Ascending aorta (tissue), 2 donors: ENCODE measurements around the gene CFAP65. TPM values are rescaled to one million over a fixed set of nuclear protein-coding genes. Genes with fewer than 3 reads are reported as not detected.

Source experiments
- DNase-seq, 2 donors: peaks; one replicate each; pipeline ENCODE4 v3.0.0-alpha.2; 2019; ENCODE audit warnings: low spot score in 2 of 2
- H3K27ac ChIP-seq, 2 donors: fragments of 200-600 bp; sonication (generic); one replicate each; pipeline ENCODE4 v1.5.1; 2016 to 2017; ENCODE audit warnings: mild to moderate bottlenecking in 1 of 2
- H3K27me3 ChIP-seq: fragments of 200-600 bp; sonication (generic); one replicate; pipeline ENCODE4 v1.5.1; 2017
- H3K36me3 ChIP-seq, 2 donors: fragments of 200-600 bp; sonication (generic); one replicate each; pipeline ENCODE4 v1.5.1; 2016
- H3K4me1 ChIP-seq, 2 donors: fragments of 200-600 bp; sonication (generic); one replicate each; pipeline ENCODE4 v1.5.1; 2016 to 2017; ENCODE audit warnings: mild to moderate bottlenecking in 1 of 2
- H3K4me3 ChIP-seq, 2 donors: fragments of 200-600 bp; sonication (generic); one replicate each; pipeline ENCODE4 v1.5.1; 2016 to 2017; ENCODE audit warnings: mild to moderate bottlenecking in 1 of 2
- H3K9me3 ChIP-seq, 2 donors: fragments of 200-600 bp; sonication (generic); one replicate each; pipeline ENCODE4 v1.5.1; 2016
- intact Hi-C: fragments of 100-400 bp; cut with DNase I; formaldehyde crosslinking; loops from one replicate; pipeline ENCODE4 v1.15.1; 2023
- total RNA-seq: library from RNA; depleted of rRNA; stranded (reverse); fragments of >200 nt; gene quantifications from one replicate; pipeline ENCODE4 v1.1.0, GENCODE V29; 2016
- TF ChIP-seq, protein P1 (sequence below), 3 experiments: fragments of 200-600 bp in 2 of 3; fragments of 450-650 bp in 1 of 3; sonication (generic) in 2 of 3; IDR thresholded peaks; one replicate each; pipeline ENCODE4 v1.5.1; 2016 to 2019; ENCODE audit warnings: antibody characterized with exemption in 3 of 3, mild to moderate bottlenecking in 1 of 3, moderate library complexity in 1 of 3

CFAP65 gene
- total RNA-seq: not detected

DNA sequence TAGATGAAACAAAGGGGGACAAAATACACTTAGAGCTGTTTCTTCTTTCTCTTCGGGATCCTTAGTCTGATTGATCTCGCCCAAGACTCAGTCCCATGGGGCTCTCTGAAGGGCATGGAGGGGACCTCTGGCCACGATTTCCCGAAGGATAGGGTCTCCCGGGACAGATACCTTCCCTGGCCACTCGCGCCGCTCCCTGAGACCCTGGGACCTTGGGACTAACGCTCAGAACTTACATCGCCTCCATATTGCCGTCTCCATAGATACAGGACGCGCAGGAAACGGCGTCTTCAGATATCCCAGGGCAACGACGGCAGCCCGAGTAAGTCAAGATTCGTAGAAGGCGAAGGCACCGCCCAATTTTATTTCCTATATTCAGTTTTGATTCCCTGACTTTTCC, at the start of gene CFAP65:
Gene CFAP65, minus strand, starts transcription at position 265 of the 400 bp plus-strand sequence. CDS start 2,468 bp downstream, outside the sequence.
- no peak for DNase-seq
- TF ChIP-seq, protein P1, sequence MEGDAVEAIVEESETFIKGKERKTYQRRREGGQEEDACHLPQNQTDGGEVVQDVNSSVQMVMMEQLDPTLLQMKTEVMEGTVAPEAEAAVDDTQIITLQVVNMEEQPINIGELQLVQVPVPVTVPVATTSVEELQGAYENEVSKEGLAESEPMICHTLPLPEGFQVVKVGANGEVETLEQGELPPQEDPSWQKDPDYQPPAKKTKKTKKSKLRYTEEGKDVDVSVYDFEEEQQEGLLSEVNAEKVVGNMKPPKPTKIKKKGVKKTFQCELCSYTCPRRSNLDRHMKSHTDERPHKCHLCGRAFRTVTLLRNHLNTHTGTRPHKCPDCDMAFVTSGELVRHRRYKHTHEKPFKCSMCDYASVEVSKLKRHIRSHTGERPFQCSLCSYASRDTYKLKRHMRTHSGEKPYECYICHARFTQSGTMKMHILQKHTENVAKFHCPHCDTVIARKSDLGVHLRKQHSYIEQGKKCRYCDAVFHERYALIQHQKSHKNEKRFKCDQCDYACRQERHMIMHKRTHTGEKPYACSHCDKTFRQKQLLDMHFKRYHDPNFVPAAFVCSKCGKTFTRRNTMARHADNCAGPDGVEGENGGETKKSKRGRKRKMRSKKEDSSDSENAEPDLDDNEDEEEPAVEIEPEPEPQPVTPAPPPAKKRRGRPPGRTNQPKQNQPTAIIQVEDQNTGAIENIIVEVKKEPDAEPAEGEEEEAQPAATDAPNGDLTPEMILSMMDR (IDR thresholded peaks at IDR 0.05): no peak
- no peak within 1 kb of the TSS for H3K27ac ChIP-seq
- no peaks in the 10 kb centered on the region for H3K9me3 ChIP-seq
- H3K36me3 ChIP-seq: no peaks in the 10 kb centered on the region
- intact Hi-C loops: no loop called here
- H3K27me3 ChIP-seq: peaks cover 8% of the 10 kb centered on the region
- H3K4me3 ChIP-seq: no peak within 1 kb of the TSS
- H3K4me1 ChIP-seq: no peaks in the 10 kb centered on the region

DNA sequence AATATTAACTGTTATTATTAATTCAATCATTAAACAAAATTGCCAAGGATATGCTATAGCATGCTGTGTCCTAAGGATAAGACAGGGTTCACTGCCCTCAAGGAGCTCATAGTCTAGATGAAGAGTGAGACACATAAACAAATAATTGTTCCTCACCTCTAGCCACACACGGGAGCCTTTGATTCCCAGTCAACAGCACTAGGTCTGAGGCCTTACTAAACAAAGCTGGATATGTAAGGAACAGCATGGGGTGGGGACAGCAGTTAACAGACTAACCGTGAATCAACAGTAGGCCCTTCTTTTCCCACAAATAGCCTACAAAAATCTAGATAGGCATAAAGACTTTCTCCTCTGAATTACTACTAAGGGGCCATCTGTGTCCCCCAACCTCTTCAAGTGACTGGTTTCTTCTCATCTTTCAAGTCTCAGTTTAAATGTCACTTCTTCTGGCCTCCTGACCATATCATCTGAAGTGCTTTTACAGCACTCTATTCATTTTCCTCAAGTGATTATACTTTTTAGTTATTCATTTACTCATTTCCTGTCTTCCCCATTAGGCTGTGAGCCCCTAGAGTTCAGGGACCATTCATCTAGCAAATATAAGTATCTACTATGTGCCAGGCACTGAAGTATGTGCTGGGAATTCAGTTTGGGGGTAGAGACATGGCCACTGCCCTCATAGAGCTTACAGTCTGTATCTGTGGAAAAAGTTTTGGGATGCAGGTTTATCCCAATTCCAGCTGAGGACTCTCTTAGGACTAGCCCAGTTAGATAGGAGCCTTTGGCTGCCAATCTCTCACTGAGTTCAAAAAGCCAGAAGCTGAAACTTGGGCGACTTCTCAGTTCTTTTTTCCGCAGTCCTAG, 49.4 kb upstream of the CFAP65 start:
- no peaks in the 10 kb centered on the region for H3K9me3 ChIP-seq
- DNase-seq: no peak
- H3K4me3 ChIP-seq: no peak overlapping the region
- no peak overlapping the region for H3K27ac ChIP-seq
- intact Hi-C loops: no loop called here
- TF ChIP-seq, protein P1 (IDR thresholded peaks at IDR 0.05): no peak
- no peaks in the 10 kb centered on the region for H3K27me3 ChIP-seq
- no peaks in the 10 kb centered on the region for H3K4me1 ChIP-seq
- H3K36me3 ChIP-seq: no peaks in the 10 kb centered on the region

DNA sequence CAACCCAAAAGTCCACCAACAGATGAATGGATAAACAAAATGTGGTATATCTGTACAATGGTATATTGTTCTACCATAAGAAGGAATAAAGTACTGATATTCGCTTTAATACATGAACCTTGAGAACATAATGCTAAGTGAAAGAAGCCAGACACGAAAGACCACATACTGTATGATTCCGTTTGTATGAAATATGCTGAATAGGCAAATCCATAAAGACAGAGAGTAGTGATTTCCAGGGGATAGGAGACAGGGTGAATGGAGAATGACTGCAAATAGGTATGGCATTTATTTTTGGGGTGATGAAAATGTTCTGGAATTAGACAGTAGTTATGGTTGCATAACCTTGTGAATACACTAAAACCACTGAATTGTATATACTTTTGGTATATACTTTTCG, 48.0 kb upstream of the CFAP65 start:
- TF ChIP-seq, protein P1 (IDR thresholded peaks at IDR 0.05): no peak
- Histone ChIP-seq H3K36me3 (no peaks in the 10 kb centered on the region), H3K4me3 (no peak overlapping the region), H3K9me3 (no peaks in the 10 kb centered on the region), H3K4me1 (no peaks in the 10 kb centered on the region), H3K27ac (no peak overlapping the region), H3K27me3 (no peaks in the 10 kb centered on the region)
- intact Hi-C loops: no loop called here
- DNase-seq: no peak

DNA sequence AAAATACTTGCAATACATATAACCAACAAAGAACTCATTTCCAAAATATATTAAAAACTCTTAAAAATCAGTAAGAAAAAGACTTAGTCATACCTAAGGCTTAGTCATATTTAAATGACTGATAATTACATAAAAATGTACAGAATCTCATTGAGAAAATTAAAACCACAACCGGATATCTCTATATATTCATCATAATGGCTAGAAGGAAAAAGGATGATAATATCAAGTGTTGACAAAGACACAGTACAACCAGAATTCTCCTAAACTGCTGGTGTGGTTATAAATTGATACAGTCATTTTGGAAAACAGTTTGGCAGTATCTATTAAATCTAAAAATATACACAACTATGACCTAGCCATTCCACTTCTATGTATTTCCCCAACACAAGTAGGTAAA, 46.5 kb upstream of the CFAP65 start:
- Histone ChIP-seq H3K27me3 (no peaks in the 10 kb centered on the region), H3K27ac (no peak overlapping the region), H3K9me3 (no peaks in the 10 kb centered on the region), H3K4me3 (no peak overlapping the region), H3K4me1 (no peaks in the 10 kb centered on the region), H3K36me3 (no peaks in the 10 kb centered on the region)
- DNase-seq: no peak
- intact Hi-C loops: no loop called here
- TF ChIP-seq, protein P1 (IDR thresholded peaks at IDR 0.05): no peak

GRCh38 chr2:219087361-219087760, 46.0 kb upstream of the CFAP65 start:
- Histone ChIP-seq H3K36me3 (no peaks in the 10 kb centered on the region), H3K4me3 (no peak overlapping the region), H3K27me3 (no peaks in the 10 kb centered on the region), H3K27ac (no peak overlapping the region), H3K4me1 (no peaks in the 10 kb centered on the region), H3K9me3 (no peaks in the 10 kb centered on the region)
- DNase-seq: no peak
- TF ChIP-seq, protein P1 (IDR thresholded peaks at IDR 0.05): no peak
- intact Hi-C loops: no loop called here
